Left lung (tissue), 10 donors: ENCODE results near the gene FRMD4B. TPM values are rescaled to one million over a fixed set of nuclear protein-coding genes. Genes with fewer than 3 reads are reported as not detected.

Source experiments
- ATAC-seq: fragments of 200-7000 bp; cut with Tn5 transposase; one replicate; pipeline ENCODE4 v1.9.1; 2020; ENCODE audit warnings: moderate library complexity
- DNase-seq, 4 donors: peaks; one replicate each; pipeline ENCODE4 v3.0.0-alpha.2; 2013 to 2020
- H3K27ac ChIP-seq, 2 donors: fragments of 200-600 bp; sonication (generic) in 1 of 2; one replicate each; pipeline versions ENCODE4 v1.5.0 to v1.8.0; 2020 to 2021
- H3K27me3 ChIP-seq, 2 donors: fragments of 200-600 bp; sonication (generic) in 1 of 2; one replicate each; pipeline versions ENCODE4 v1.5.0 to v1.8.0; 2020 to 2021
- H3K36me3 ChIP-seq, 2 donors: fragments of 200-600 bp; sonication (generic) in 1 of 2; one replicate each; pipeline versions ENCODE4 v1.5.0 to v1.8.0; 2020 to 2021
- H3K4me1 ChIP-seq, 2 donors: fragments of 200-600 bp; one replicate each; pipeline ENCODE4 v1.8.0; 2021
- H3K4me3 ChIP-seq, 2 donors: fragments of 200-600 bp; sonication (generic) in 1 of 2; one replicate each; pipeline versions ENCODE4 v1.5.0 to v1.8.0; 2020 to 2021; ENCODE audit warnings: mild to moderate bottlenecking in 1 of 2
- H3K9me3 ChIP-seq, 2 donors: fragments of 200-600 bp; sonication (generic) in 1 of 2; one replicate each; pipeline versions ENCODE4 v1.5.0 to v1.8.0; 2020 to 2021
- intact Hi-C, 2 donors: fragments of 100-400 bp; cut with DNase I; formaldehyde crosslinking; loops; one replicate each; pipeline versions ENCODE4 v1.11.2 to v1.14.2; 2022
- polyA plus RNA-seq, 6 donors: library from polyadenylated mRNA; unstranded; fragments of 120-200 nt; gene quantifications; one replicate each; pipeline ENCODE4 v1.2.1, GENCODE V29; 2013; ENCODE audit not compliant: insufficient read length in 6 of 6
- total RNA-seq, 2 donors: library from RNA; stranded (reverse); fragmentation: NEBNext Ultra II Directional; extraction: Animal tissue kit (Norgen Biotek cat#: 25700); gene quantifications; one replicate each; pipeline ENCODE4 v1.2.1, GENCODE V29; 2021
- TF ChIP-seq, protein P1 (sequence below), 2 donors: fragments of 200-600 bp; sonication (generic) in 1 of 2; IDR thresholded peaks; one replicate each; pipeline versions ENCODE4 v1.5.0 to v1.8.0; 2021; ENCODE audit warnings: antibody characterized with exemption in 2 of 2
- donor health status: DM: no; HTN: yes; CAD: no.
- donor health status: DM: no; HTN: no; CAD: no.

Gene FRMD4B
- total and polyA plus RNA-seq, 8 donors, result 49.0 to 78.7 (median 71.1) TPM

DNA sequence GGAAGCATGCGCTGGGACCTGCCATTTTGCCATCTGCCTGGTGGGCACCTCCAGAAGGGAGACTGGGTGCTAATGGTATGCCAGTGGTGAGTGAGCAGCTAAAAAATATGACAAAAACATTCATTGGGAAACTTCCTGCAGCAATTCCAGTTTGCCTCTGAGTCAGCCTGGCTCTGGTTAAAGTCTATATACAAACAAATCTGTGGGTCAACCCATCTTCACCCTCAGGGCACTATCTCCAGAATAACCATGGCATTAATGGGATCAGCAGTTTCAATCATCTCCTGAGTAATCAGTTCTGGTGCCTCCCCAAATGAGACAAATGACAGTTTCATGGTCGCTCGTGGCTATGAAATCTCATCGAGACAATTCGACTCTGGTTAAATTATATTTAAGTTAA, 21.5 kb downstream of the FRMD4B start:
- no peak for DNase-seq

DNA sequence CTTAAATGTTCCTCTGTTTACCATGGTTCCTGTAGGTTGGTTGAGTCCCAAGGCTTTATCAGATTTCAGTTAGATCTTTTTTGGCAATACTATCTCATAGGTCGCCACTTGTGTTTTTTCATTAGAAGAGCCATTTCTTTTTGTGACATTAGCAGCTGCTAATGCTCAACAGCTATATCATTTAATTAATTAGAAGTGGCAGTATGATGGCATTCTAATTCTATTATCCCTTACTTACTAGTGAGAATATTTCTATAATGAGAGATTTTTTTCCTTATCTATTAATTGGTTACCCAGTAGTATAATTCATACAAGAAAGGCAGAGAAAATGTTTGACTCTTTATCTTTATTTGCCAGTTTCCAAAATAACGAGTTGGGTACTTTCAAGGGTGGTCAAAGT, 25.2 kb downstream of the FRMD4B start:
- ATAC-seq (no peak), DNase-seq (no peak)
- H3K36me3 ChIP-seq, result no peaks in the 10 kb centered on the region
- H3K27ac ChIP-seq, result no peak overlapping the region
- TF ChIP-seq, protein P1, sequence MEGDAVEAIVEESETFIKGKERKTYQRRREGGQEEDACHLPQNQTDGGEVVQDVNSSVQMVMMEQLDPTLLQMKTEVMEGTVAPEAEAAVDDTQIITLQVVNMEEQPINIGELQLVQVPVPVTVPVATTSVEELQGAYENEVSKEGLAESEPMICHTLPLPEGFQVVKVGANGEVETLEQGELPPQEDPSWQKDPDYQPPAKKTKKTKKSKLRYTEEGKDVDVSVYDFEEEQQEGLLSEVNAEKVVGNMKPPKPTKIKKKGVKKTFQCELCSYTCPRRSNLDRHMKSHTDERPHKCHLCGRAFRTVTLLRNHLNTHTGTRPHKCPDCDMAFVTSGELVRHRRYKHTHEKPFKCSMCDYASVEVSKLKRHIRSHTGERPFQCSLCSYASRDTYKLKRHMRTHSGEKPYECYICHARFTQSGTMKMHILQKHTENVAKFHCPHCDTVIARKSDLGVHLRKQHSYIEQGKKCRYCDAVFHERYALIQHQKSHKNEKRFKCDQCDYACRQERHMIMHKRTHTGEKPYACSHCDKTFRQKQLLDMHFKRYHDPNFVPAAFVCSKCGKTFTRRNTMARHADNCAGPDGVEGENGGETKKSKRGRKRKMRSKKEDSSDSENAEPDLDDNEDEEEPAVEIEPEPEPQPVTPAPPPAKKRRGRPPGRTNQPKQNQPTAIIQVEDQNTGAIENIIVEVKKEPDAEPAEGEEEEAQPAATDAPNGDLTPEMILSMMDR (IDR thresholded peaks at IDR 0.05), result no peak
- H3K4me3 ChIP-seq, result no peak overlapping the region
- intact Hi-C loops, result no loop called here
- no peaks in the 10 kb centered on the region for H3K27me3 ChIP-seq
- H3K4me1 ChIP-seq, result peaks cover 7 to 31% of the 10 kb centered on the region in 2 donors
- H3K9me3 ChIP-seq, result no peaks in the 10 kb centered on the region

More for the DNA sequence above, 21.5 kb downstream of the FRMD4B start:
- Histone ChIP-seq H3K36me3 (no peaks in the 10 kb centered on the region), H3K4me1 (peaks cover 13 to 33% of the 10 kb centered on the region in 2 donors), H3K27me3 (no peaks in the 10 kb centered on the region), H3K27ac (no peak overlapping the region), H3K9me3 (no peaks in the 10 kb centered on the region), H3K4me3 (no peak overlapping the region)
- intact Hi-C loops, result no loop called here
- peak; percentile 21 for ATAC-seq
- TF ChIP-seq, protein P1 (IDR thresholded peaks at IDR 0.05), result no peak

DNA sequence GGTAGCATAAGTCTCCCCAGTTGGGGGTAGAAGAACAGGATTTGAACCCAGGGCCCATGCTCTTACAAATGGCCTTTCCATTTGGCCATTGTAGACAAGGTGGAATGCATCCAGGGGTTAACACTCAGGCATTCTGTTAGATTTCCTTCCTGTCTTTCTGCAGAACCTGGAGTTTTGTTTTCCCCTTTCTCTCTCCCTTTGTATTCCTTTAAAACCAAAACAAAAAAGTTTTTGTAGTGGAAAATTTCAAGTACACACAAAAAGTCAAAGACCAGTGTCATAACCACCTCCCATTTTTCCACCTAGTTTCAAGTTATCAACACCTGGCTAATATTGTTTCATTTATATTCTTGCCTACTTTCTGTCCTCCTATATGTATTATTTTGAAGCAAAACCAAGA, 26.0 kb downstream of the FRMD4B start:
- intact Hi-C loops, result no loop called here
- Histone ChIP-seq H3K27me3 (no peaks in the 10 kb centered on the region), H3K27ac (no peak overlapping the region), H3K4me3 (no peak overlapping the region), H3K36me3 (no peaks in the 10 kb centered on the region), H3K4me1 (peaks cover 7 to 31% of the 10 kb centered on the region in 2 donors), H3K9me3 (no peaks in the 10 kb centered on the region)
- no peak for ATAC-seq
- TF ChIP-seq, protein P1 (IDR thresholded peaks at IDR 0.05), result no peak
- DNase-seq, result no peak

DNA sequence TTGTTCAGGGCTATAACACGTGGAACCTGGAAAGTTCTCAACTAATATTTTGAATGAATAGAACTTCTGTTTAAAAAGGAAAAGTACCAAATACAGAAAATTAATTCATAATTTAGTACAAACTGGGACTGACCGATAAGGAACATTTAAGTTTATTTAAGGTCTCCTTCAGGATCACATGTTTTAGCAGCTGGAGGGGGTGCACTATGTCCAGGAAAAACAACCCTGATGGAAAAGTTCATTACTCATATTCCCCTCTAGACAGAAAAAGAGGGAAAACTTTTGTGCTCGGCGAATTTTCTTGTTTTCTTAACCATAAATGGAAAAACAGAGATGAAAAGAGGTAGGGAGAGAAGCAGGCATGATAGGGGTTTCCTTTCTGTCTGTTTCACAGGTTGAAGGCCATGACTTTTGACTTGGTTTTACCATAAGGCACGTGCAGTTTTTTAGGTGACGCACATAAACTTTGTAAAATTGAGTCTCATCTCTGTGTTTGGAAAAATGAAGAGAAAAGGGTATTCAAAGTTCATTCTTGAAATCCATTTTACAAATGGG, 26.5 kb downstream of the FRMD4B start:
- Histone ChIP-seq H3K36me3 (no peaks in the 10 kb centered on the region), H3K27ac (no peak overlapping the region), H3K4me3 (no peak overlapping the region), H3K4me1 (peaks cover 7 to 30% of the 10 kb centered on the region in 2 donors), H3K9me3 (no peaks in the 10 kb centered on the region), H3K27me3 (no peaks in the 10 kb centered on the region)
- no peak for ATAC-seq
- intact Hi-C loops, result no loop called here
- TF ChIP-seq, protein P1 (IDR thresholded peaks at IDR 0.05), result no peak
- DNase-seq, result no peak

DNA sequence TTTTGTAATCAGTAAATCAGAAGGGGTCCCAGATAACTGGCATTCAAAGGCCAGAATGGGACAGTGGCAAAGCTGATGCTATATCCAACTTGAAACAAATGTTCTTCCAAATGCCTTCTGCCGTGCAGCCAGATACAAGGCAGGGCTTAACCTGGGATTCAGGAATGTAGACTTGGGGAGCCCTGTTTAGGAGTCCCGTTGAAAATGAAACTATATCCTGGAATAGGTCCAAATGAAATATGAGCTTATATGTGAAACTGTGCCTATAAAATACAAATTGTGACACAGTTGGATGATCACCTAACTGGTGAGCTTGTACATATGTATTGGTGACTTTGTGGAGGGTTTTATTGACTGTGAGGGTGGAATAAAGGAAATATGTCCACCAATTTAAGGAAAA, 28.7 kb downstream of the FRMD4B start:
- DNase-seq (no peak), ATAC-seq (peak; percentile 15)
- Histone ChIP-seq H3K9me3 (no peaks in the 10 kb centered on the region), H3K4me1 (peaks cover 12 to 39% of the 10 kb centered on the region in 2 donors), H3K4me3 (no peak overlapping the region), H3K27ac (peak overlapping the region in 1 of 2 donors; percentile 20), H3K36me3 (no peaks in the 10 kb centered on the region), H3K27me3 (no peaks in the 10 kb centered on the region)
- TF ChIP-seq, protein P1 (IDR thresholded peaks at IDR 0.05), result no peak
- intact Hi-C loops, result no loop called here
